Measurements from ENCODE around the gene RGS3.

The RGS3 gene

DNA sequence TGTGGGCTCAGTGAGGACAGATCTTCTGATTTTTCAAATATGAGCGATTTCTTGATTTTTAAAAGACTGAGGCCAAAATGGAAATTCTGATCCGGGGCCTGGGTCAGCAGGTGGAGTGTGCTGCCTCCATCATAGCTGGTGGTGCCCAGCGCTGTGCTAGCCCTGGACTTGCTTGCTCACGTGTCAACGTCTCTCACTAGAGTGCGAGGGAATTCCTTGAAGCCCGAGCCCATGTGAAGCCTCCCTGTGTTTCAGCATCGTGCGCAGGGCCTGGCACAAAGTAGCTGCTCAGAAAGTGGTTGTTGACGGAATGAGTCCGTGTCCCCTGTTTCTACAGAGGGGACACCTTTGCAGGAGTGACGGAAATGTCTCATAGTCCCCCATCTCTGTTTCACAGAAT lies 50.5 kb downstream of the RGS3 start:
- no peak for DNase-seq

- no peak for DNase-seq
Measured at GRCh38 chr9:113514748-113515147, 51.2 kb downstream of the RGS3 start.

- no peak for DNase-seq
Measured at GRCh38 chr9:113515862-113516261, 52.3 kb downstream of the RGS3 start.

- peak; percentile 59 for DNase-seq
Measured at GRCh38 chr9:113516840-113517577, 53.5 kb downstream of the RGS3 start.

DNA sequence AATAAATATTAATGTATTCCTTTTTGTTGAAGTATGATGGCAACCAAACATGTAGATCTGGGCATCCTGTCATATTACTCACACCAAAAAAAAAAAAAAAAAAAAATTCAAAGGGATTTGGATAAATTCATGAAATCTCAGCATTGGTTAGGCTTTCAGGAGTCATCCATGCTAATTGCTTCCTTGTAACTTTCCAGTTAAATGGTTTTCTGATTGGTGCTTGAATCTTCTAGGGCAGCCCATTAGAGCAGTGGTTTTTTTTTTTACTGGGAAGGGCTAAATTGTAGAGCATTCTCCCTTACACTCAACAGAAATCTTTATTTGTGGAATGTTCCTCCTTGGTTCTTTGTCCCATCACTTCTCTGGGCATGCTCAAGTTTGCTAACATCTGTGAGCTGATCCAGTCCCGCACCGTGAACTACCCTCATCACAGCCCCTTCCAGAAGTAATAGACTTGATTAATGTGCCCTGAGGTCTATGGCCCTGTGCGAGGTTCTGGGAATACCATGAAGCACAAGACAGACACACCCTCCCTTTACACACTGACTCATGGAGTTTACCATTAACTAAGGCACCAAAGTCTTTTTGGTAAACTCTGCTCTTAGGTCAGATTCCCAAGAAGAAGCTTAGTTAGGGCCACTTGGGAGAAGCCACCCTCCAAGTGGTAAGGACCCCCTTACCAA lies 56.0 kb downstream of the RGS3 start:
- no peak for DNase-seq

- DNase-seq, result peak; percentile 22
Measured at GRCh38 chr9:113520109-113520642, 56.6 kb downstream of the RGS3 start.

- no peak for DNase-seq
Measured at GRCh38 chr9:113521693-113522255, 58.2 kb downstream of the RGS3 start.

- no peak for DNase-seq
Measured at GRCh38 chr9:113522419-113522818, 58.9 kb downstream of the RGS3 start.

DNA sequence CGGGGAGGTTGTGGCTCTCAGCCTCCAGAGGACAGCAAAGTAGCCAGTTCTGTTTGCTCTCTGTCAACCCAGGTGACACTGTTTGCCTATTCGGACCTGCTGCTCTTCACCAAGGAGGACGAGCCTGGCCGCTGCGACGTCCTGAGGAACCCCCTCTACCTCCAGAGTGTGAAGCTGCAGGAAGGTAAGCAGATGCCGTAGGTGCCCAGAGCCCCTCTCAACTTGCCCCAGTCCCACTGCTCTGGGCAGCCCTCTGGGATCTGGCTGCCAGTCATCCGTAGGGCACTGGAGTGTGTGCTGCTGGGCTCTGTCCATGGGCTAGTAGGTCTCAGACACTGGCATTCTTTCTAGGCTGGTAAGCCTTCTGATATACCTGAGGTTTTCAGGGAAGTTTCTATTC lies 59.3 kb downstream of the RGS3 start:
- DNase-seq, result no peak

GRCh38 chr9:113523421-113524141 lies 60.1 kb downstream of the RGS3 start:
- DNase-seq, result peak; percentile 62

GRCh38 chr9:113524468-113524867 lies 60.9 kb downstream of the RGS3 start:
- DNase-seq, result no peak

DNA sequence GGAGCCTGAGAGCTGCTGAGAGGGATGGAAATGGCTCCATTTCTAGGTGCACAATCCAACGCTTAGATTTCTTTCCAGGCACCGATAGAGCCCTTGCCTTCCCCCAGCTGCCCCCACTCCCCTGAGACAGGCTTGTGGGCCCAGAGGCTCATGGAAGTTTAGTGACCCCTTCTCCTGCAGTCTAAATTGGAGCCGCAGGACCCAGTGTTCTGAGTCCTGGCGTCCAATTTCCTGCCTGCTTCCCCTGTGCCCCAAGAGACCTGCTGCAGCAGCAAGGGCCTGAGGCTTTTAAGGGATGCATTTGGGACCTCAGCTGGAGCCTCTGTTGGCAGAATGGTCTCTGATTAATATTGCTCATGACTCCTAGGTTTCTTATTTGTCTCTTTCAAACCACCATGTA lies 61.7 kb downstream of the RGS3 start:
- no peak for DNase-seq

DNA sequence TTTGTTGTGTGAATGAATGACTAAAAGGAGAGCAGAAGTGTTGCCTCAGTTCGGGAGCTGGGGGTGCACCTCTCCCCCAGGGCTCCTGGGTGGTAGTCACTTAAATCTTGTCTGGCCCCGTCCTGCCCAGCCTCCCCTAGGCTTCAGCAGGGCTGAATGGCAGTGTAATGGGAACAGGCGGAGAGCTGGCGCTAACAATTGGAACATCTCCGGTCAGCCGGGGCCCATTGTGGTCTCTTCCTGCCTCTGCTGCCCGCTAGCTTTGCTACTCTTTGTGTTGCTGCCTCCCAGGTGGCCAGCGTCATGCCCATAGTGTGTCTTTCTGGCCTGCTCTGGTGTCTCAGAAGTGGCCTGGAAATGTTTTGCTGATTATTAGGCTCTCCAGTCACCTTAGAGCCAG lies 62.3 kb downstream of the RGS3 start:
- DNase-seq, result no peak

DNA sequence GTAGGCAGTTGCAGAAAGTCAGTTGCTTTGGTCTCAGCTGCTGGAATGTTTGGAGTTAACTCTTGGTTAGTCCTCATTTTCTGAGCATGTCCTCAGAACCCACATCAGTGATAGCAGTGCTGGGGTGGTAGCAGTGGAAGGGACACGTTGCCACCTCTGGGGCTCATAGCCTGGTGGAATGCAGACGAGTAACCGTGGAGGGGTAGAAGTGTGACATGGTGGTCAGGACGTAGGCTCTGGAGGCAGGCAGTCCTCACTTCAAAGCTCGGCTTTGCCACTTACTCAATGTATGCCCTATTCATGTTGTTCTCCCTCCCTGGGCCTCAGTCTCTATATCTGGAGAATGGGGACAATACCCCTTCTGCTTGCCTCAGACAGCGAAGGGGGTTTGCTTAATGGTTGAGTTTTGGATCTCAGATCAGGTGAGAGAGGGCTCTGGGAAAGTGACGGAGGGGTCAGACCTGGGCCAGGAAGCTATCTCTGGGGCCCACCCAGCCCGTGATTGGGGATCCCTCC lies 62.8 kb downstream of the RGS3 start:
- no peak for DNase-seq

GRCh38 chr9:113526841-113527240 lies 63.3 kb downstream of the RGS3 start:
- no peak for DNase-seq

DNA sequence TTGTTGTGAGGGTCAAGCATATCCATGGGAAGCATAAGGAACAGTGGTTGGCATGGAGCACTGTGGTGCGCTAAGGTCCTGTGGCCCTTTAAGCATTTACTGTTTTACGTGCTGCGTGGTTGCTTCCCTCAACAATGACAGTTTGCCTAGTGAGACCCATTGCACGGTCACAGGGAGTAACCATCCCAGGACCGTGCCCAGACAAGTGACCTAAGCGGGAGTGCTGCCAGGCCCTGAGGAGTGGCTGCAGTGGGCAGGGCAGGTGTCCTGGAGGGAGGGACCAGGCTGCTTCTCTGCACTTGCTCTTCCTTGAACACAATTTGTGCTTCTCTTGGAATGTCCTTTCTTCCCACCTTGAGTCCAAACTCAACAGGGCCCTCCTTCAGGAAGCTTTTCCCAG lies 64.6 kb downstream of the RGS3 start:
- DNase-seq, result no peak

- DNase-seq, result no peak
Measured at GRCh38 chr9:113528811-113529210, 65.3 kb downstream of the RGS3 start.

DNA sequence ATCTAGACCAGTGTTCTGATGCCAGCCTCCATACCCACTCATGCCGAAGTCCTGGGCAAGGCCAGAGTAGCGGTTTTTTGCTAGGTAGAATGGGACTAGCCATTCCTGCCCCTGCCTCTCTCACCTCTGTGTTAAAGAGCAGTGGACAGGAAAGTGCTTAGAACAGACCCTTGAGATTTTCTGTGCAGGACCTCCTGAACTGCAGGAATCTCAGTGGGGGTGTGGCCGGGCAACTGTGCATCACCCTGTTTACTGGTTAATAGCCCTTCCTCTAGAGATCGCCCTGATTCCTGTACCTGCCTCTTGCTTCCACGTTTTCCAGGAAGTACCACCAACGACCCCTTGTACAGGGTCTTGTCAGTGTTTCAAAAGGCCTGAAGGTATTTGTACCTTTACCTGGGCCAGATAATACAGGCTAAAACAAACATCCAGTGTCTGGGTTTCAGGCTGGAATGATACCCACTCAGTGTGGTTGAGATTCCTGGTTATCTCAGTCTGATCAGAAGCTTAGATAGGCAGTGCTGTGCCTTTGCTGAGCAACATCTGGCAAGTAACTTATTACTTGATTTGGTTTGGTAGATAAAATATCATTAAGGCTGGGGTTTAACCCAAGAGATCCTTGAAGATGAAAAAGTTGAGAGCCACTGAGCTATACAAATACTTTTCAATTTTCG lies 65.9 kb downstream of the RGS3 start:
- DNase-seq, result no peak

DNA sequence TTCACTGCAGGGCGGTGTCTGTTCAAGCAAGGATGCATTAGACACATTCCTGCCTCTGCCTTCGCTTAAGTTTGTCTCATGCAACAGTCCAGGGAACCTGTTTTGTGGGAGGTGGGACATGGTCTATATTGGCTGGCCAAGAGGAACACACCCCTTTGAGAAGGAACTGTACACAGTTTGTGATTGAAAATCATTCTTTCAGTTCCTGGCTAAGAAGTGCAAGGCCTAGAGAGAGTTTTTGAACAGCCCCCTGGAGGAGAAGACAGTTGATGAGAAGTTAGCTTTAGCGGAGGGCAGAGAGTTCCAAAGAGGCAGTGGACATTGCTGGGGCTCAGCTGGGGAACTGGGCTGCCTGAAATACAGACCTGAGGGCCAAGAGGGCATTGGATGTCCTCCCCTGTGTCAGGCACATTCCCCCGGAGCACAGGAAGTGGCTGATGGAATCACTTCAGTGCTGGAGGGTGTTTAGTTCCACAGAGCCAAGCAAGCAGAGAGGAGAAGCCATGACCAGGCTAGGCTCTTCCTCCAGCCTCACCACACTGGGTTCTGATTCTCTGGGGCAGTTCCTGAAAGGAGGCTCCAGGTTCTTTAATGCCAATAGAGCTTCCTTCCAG lies 66.6 kb downstream of the RGS3 start:
- DNase-seq, result no peak

DNA sequence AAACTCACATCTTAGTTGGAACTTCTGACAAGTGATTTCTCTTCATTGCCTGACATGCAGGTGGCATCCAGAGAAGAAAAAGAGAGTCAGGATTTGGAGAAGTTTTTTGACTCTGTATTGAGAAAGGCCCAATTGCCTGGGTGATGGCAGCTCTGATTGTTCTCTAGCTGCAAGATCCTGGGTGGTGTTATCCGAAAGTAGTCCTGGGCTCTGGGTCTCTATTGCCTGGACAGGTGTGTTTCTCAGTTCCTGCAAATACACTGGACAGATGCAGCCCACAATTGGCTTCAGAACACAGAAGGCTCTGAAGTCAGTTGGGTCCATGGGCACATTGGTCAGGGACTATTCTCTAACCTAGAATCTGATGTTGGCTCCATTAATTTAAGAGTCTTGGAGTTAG lies 67.4 kb downstream of the RGS3 start:
- no peak for DNase-seq

- no peak for DNase-seq
Measured at GRCh38 chr9:113531919-113532808, 68.6 kb downstream of the RGS3 start.

Data from stimulated activated CD4-positive, alpha-beta T cell treated with anti-CD3 and anti-CD28 coated beads, Interleukin-12 subunit alpha, Interleukin-12 subunit beta, amount 100 ng/mL, for 4 hours (primary cell).